ENCODE measurements around the gene HSD17B11.
"Not testable (repeated sequence)": the region's sequence is repeated elsewhere in the genome, so short reads cannot be mapped to it uniquely, and the experiment has no call there.

Gene HSD17B11

GRCh38 chr4:87403732-87404131 lies 12.7 kb upstream of the HSD17B11 start:
- not testable (repeated sequence) for DNase-seq

DNA sequence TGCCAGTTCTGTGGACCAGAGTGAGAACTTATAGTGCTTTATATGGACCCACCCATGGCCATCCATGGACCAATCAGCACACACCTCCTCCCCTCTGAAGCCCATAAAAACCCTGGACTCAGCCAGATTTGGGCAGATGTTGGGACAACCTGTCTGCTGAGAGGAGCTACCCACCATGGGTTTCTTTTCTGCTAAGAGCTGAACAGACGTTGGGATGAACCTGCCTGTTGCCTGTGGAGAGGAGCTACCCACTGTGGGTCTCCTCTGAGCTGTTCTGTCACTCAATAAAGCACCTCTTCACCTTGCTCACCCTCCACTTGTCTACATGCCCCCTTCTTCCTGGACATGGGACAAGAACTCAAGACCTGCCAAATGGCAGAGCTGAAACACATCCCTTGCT lies 9.0 kb upstream of the HSD17B11 start:
- no peak for DNase-seq

DNA sequence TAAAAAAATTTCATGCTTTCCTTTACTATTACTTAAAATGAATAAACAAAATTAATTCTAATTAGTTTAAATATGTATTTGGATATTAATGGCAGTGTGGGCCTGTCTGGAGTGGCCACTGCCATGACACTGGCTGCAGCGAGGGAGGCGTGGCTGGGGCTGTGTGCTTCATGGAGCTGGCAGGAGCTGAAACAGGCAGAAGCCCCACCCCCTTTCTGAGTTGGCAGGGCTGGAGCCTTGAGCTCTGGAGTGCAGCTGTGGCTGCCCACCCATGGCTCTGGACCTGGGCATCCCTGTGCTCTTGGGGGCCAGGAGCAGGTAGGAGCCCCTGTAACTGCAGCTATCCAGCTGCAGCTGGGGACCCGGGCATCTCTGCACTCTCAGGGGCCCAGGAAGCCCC lies 8.2 kb upstream of the HSD17B11 start:
- DNase-seq, result no peak

GRCh38 chr4:87395851-87396250 lies 4.9 kb upstream of the HSD17B11 start:
- DNase-seq, result not testable (repeated sequence)

DNA sequence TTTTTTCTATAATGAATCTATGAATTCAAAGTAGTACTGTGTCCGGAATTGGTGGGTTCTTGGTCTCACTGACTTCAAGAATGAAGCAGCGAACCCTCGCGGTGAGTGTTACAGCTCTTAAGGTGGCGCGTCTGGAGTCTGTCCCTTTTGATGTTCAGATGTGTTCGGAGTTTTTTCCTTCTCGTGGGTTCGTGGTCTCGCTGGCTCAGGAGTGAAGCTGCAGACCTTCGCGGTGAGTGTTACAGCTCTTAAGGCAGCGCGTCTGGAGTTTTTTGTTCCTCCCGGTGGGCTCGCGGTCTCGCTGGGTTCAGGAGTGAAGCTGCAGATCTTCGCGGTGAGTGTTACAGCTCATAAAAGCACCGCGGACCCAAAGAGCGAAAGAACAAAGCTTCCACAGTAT lies 4.1 kb upstream of the HSD17B11 start:
- not testable (repeated sequence) for DNase-seq

- DNase-seq, result no peak
Measured at GRCh38 chr4:87392183-87392582, 1.2 kb upstream of the HSD17B11 start.

- DNase-seq, result no peak
Measured at GRCh38 chr4:87391576-87392054, 627 bp upstream of the HSD17B11 start.

DNA sequence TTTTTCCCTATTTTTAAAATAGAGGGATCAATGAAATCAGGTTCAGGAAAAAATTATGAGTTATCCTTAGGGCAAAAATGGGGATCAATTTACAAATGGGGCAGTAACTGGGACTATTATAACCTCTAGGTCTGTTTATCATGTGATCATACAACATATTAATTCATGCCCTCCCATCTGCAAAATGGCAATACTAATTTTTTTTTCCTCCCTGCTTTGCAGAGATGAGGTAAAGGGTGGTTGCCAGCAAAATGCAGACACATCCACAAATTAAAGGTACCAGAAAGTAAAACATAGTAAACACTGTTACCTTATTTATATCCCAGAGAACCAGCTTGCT lies 467 bp downstream of the HSD17B11 start:
- no peak for DNase-seq

- DNase-seq, result not testable (repeated sequence)
Measured at GRCh38 chr4:87390055-87390454, 933 bp downstream of the HSD17B11 start.

DNA sequence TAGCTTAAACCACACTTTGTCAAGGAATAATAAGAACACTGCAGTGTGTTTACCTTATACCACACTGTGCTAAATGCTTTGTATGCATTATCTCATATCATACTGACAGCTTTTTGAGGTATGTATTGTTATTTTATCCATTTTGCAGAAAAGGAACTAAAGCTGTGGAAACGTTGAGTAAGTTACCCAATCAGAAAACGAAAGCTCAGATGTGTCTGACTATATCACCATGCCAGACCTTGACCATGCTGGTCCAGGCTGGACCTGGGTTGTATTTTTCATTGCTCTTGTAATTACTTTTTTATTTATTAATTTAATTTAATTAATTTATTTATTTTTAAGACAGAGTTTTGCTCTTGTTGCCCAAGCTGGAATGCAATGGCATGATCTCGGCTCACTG lies 2.1 kb downstream of the HSD17B11 start:
- DNase-seq, result no peak

DNA sequence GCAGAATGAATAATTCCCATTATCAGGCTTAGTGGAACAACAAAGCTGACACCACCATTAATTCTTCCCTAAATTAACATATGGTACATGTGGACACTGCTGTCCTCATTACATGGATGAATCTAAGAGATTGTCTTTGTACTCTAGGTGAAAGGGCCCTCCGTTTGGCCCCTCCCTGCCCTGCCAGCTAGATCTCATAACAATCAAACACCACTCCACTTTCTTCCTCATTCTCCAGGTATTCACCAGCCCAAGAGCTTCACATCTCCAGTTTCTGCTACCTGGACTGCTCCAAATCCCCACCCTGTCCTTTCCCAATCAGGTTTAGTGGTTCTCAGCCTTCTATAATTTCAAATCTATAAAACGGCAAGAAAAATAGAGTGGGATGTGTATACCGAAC lies 3.8 kb downstream of the HSD17B11 start:
- DNase-seq, result no peak

DNA sequence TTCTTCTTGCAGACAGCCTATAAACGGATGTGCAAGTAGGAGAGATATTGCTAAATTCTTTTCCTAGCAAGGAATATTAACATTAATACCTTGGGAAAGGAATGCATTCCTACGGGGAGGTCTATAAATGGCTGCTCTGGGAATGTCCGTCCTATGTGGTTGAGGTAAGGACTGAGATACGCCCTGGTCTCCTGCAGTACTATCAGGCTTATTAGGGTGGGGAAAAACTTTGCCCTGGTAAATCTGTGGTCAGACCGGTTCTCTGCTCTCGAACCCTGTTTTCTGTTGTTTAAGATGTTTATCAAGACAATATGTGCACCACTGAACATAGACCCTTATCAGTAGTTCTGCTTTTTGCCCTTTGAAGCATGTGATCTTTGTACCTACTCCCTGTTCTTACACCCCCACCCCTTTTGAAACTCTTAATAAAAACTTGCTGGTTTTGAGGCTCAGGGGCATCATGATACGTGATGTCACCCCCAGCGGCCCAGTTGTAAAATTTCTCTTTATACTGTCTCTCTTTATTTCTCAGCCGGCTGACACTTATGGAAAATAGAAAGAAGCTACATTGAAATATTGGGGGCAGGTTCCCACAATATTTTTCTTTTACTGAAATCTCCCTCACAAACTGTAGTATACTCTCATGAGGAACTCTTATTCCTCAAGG lies 6.4 kb downstream of the HSD17B11 start:
- not testable (repeated sequence) for DNase-seq

DNA sequence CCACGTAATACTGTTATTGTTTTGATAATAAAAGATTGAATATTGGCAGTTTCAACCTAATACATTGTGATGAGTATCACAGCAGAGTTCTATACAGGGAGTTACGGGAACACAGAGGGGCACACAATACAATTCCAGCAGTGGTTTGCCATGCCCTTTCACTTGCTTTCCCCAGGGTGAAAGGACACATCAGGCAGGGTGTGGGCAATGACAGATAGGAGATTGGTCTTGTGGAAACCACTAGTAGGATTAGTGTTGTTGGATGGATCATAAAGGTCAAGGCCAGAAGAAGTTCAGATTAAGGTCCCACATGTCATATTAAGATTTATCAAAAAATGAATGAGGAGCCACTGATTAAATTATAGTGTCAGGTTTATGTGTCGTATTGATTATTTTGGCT lies 8.1 kb downstream of the HSD17B11 start:
- no peak for DNase-seq

- no peak for DNase-seq
Measured at GRCh38 chr4:87382116-87382515, 8.9 kb downstream of the HSD17B11 start.

DNA sequence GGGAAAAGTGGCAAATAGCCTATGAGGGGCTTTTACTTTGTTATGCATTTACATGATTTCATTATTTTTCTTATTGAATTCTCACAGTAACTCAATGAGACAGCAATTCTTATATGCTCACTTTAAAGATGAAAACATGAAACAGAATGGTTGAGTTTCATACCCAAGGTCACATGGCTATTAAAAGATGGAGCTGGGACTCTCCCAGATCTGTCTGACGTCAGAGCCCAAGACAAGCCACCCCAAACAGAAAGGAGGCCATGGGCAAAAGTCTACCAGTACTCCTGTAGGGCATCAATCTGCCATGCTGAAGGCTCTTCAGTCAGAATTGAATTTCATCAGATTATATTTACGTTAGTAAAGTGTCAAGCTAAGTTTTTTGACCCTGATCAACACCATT lies 13.2 kb downstream of the HSD17B11 start:
- no peak for DNase-seq

- no peak for DNase-seq
Measured at GRCh38 chr4:87375719-87376291, 15.2 kb downstream of the HSD17B11 start.

GRCh38 chr4:87370068-87370467 lies 20.9 kb downstream of the HSD17B11 start:
- DNase-seq, result no peak

- no peak for DNase-seq
Measured at GRCh38 chr4:87366521-87367162, 24.3 kb downstream of the HSD17B11 start.

DNA sequence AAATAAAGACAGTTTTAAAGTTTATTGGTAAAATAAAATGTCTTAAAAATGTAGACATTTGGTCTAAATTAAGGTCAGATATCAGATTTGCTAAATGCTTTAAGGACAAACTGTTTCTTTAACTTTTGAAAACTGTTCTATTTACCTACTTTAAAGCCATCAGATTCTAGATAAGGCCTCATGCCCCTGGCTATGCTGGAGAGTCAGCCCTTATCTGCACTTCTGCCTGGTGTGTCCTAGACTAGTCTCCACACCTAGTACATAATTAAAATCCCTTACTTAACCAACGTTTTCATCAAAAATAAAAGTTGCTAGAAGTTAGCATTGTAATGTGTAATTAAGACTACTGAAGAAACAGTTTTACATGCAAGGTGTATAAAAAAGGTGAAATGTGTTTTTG lies 25.6 kb downstream of the HSD17B11 start:
- DNase-seq, result no peak

DNA sequence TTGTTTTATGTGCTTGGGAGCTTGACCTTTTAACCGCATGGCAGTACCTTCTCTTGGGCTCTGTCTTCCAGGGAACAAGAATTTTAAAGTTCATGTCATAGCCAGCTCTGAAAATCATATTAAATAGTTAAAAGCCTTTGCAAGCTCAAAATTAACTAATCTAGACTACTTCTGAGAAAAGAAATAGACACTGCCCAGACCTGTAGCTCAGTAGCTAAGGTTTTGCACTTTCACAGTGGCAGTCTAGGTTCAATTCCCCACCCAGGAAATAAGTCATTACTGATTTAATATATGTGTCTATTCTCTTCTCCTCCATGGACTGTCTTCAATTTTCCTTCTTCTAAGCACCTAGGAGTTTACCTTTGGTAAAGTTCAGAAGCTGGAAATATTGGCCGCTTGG lies 27.4 kb downstream of the HSD17B11 start:
- no peak for DNase-seq

GRCh38 chr4:87360338-87360935 lies 30.6 kb downstream of the HSD17B11 start:
- DNase-seq, result no peak

DNA sequence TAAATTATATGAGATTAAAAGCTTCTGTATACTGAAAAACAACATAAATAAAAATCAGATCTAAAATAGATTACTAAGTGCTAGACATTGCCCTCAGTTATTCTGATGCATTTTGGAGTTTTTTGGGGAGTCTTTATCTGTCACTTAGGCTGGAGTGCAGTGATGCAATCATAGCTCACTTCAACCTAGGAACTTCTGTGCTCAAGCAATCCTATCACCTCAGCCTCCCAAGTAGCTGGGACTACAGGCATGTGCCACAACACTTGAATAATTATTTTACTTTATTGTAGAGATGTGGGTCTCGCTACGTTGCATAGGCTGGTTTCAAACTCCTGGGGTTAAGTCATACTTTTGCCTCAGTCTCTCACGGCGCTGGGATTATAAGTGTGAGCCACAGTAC lies 31.7 kb downstream of the HSD17B11 start:
- DNase-seq, result no peak

DNA sequence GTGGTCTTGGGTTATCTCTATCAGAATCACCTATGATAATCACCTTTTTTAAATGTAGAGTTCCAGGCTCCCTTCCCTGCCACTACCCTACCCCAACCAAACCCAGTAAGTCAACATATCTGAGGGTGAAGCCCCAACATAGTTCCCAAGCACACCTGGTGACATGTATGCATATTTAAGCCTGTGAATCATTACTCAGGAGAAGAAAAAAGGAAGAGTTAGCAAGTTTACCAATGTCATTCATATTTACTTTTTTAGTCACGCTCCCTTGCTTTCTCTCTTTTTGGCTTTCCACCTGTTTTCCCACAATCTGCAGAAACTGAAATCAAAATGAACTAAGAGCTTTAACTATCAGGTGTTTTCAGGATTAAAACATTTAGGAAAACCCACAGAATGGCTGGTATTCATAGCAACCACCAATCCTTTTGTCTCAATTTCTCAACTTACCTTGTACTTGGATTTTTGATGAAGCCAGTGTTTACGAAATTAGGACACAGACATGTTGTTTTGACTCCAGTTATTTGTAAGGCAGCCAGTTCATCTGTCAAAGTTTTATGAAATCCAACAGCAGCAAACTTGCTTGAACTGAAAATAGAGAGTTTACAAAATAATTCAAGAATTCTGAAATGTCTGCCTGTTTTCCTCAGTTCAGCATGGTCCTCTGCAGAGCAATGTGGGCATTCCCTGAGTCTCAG lies 34.0 kb downstream of the HSD17B11 start:
- no peak for DNase-seq

Measured in activated CD8-positive, alpha-beta memory T cell treated with anti-CD3 and anti-CD28 coated beads, Interleukin-2, amount 50 U/mL, for 48 hours (primary cell).